CD4-positive, alpha-beta T cell treated with Interleukin-4 for 1 hour (primary cell): Measurements from ENCODE around the gene FANCD2.
"Not testable (repeated sequence)": the region's sequence is repeated elsewhere in the genome, so short reads cannot be mapped to it uniquely, and the experiment has no call there.

Experiments
- DNase-seq, 2 donors: peaks; one replicate each; pipeline ENCODE4 v3.0.0-alpha.2; 2020 to 2022

The FANCD2 gene

DNA sequence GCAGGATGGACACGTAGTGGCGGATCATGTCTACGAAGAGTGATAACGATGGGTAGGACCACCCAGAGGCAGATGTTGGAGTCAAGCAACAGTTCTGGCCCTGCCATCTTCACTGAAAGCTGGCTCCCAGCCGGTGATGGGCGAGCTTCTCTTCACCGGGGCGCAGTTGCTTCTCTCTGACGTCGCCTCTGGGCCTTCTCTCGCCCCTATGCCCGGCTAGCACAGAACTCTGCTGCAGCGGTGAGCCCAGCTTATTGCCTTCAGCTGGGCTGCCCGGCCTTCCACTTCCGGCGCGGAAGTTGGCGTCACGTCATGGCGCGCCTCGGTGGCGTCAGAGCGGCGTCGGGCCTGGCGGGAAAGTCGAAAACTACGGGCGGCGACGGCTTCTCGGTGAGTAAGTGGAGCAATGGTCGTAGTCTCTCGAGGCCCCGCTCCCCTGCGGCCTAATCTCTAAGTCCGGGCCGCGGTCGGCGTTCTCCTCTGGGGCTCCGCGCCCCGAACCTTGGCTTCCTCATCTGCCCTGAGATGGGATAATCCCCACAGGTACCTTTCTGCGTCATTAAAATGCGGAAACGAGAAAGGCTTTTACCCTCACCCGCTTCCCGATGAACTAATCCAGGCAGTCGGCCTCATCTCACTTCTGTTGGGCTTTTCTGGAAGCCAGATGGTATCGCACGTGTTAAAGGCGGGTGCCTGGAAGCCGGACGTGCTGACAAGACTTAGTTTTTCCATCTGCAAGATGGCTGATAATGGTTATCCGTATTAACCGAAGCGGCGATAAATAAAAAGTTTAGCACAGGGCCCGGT, at the start of gene FANCD2:
Gene FANCD2 (plus strand): TSS at position 354 of the 807 bp plus-strand sequence. CDS start 2,221 bp downstream, outside the sequence.
- DNase-seq = peak; percentile 91 to 93

DNA sequence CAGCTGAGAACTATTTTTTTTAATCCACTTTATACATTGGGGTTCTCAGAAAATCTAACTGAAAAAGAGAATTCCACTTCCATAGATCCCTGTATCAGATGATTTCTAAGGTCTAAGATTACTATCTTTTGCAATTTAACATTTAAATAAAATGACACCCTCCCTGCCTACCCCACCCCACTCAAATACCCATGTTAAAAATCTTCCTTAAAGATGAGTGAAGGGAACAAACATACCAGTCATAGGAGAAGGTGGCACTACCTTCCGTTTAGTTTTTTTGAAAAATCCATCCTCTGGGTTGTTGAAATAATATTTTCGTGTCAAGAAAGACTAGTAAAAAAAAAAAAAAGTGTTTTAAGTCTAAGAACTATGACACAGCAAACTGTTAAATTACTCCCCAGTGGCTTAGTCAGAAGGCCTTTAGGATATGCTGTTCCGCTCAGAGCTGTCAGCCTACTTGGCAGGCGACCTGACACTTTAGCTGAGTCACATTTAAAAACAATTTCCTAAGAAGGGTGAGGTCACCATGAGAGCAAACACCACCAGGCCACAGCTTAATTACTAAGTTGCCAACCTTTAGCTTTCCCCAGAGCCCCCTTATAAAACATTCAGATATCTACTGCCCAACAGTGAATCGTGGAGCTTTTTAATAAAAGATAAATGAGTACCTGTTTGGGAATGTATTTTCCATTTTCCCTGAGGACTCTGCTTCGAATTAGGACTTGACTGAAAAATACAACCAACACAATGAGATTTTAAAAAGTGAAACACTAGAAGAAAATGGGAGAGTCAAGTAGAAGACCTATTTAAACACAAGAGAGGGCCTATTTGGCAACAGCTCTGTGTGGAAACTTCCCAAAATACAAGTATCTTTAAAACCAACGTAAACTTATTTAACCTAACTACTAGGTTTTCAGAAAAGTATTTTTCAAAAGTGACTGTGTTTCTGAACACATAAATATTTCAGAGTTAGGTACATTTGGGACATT, 49.2 kb upstream of the FANCD2 start:
- peak; percentile 7 to 68 for DNase-seq

DNA sequence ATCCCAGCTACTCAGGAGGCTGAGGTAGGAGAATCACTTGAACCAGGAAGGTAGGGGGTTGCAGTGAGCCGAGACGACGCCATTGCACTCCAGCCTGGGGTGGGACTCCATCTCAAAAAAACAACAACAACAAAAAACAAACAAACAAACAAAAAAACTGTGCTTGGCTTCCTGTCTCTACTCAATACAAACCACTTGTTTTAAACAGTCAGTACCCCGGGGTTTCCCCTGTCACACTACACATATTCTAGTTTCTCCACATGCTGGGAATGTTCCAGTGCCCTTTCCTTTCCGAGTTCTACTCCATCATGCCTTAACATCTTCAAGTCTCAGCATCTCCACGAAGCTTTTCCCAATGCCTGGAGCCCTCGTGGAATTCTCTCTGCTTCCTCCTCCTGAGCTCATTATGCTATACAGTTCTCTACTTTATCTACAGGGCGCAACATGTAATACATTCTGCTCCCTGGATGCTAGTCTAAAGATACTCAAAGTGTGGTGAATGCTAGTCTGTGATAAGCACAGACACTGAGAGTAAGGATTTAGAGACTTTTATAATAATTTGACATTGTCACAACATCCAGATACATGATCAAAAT, 47.4 kb upstream of the FANCD2 start:
- DNase-seq = no peak

DNA sequence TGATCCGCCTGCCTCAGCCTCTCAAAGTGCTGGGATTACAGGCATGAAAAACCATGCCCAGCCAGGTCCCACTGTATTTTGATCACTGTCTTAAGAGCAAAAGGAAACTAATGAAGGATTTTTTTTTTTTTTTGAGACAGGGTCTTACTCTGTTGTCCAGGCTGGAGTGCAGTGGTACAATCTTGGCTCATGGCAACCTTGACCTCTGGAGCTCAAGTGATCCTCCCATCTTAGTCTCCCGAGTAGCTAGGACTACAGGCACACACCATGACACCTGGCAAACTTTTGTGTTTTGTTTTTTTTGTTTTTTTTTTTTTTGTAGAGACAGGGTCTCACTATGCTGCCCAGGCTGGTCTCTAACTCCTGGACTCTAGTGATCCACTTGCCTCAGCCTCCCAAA, 46.0 kb upstream of the FANCD2 start:
- no peak for DNase-seq

DNA sequence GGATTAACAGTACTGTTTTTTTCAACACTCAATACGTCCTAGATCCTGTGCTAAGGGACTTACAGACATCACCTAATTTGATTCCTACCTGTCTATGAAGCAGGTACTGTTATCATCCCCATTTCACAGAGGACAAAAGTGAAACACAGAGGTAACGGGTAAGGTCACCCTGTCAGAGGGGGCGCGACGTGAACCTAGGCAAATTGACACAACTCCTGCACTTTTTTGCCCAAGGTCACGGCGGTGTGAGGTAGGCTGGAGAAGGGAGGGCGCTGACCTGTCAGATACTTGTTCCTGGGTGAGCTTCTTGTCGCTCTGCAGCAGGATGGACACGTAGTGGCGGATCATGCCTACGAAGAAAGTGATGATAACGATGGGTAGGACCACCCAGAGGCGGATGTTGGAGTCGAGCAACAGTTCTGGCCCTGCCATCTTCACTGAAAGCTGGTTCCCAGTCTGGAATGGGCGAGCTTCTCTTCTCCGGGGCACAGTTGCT, 40.0 kb upstream of the FANCD2 start:
- no peak for DNase-seq

DNA sequence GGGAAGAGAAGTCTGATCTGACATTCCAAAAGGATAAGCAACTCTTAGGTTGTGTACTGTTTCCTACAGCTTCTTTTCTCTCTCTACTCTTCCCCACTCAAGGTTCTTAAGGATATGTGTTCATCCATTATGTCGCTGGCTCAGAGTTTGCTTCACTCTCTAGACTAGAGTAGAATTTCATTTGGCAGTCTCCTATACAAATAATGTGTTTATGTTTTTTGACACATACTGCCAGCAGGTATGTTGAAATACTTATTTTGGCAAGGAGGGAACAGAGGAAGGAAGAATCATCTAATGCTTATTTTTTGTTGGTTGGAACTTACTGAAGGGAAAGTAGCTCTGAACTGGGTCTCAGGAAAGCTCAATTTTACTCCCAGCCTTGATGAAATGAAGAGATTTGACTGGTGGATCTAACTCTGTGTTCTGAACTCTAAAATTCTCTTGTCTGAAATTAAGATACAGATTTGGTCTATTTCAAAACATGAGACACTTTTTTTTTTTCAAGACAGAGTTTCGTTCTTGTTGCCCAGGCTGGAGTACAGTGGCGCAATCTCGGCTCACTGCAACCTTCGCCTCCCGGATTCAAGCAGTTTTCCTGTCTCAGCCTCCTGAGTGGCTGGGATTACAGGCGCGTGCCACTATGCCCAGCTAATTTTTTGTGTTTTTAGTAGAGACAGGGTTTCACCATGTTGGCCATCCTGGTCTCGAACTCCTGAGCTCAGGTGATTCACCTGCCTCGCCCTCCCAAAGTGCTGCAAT, 32.0 kb upstream of the FANCD2 start:
- no peak for DNase-seq

DNA sequence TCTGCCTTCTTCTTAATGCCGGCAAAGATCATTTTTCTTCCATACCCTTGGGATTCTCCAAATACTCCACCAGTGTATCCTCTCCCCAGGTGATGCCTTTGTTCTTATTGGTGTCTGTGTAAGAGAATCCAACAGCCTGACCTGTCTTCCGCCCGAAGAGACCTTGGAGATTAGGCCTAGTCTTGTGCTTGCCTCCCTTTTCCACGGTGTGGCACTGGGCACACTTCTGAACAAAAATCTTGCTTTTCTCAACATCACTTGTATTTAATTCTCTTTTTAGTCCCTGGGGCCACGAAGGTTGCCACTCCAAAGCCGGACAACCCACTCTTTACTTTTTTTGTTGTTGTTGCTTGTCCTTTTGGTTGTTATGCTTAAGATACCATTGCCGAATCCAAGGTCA, 25.6 kb upstream of the FANCD2 start:
- no peak for DNase-seq

DNA sequence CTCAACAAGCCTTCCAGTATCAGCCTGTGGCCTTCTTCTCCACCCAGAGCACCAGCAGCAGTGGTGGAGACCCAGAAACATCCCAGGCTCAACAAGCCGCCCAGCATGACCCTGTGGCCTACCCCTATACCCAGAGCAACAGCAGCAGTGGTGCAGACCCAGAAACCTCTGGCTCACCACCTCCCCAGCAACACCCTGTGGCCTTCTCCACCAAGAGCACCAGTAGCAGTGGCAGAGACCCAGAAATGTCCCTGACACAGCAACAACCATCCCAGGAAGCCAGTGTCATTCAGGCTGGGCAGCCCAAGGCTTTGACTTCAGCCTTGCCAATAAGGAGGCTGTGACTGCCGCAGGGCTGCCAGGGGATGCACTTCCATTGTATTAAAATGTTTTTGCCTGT, 23.3 kb upstream of the FANCD2 start:
- DNase-seq = no peak

DNA sequence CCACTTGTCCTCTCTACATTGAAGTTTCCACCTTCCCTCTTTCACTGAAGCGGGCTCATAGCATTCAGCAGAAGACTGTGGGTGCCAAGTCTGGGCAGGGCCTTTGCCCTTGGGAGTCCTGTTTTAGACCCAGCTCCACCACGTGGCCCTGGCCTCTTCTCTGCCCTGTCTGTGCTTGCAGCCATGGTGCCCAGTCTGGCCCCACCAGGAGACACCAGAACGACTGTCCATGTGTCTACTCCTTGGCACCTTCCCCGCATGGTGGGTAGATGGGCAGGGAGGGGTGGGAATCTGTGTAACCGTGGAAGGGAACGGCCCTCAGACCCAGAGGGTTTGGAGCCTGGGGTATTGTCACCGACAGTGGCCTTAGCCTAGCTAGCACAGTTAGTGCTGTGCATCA, 21.7 kb upstream of the FANCD2 start:
- no peak for DNase-seq

DNA sequence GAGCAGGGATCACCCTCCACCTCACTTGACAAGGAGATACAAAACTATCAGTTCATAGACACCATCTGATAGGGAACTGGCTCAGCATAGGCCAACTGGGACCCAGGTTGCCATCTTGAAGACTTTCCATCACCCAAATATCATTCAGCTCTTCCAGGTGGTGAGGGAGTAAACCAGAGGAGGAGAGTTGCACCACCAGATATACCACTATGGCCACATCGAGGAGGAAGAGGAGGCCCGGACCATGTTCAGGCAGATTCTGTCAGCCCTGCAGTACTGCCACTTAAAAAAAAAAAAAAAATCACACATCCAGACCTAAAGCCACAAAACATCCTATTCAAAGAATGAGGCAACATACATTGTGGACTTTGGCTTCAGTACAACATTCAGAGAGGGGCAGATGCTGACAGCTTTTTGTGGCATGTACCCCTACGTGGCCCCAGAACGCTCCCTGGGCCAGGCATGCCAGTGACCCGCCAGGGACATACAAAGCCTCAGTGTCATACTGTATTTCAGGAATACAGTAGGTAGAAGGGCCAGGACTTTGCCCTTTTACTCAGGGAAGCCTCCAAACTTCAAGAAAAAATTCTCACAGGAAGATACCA, 21.2 kb upstream of the FANCD2 start:
- no peak for DNase-seq

DNA sequence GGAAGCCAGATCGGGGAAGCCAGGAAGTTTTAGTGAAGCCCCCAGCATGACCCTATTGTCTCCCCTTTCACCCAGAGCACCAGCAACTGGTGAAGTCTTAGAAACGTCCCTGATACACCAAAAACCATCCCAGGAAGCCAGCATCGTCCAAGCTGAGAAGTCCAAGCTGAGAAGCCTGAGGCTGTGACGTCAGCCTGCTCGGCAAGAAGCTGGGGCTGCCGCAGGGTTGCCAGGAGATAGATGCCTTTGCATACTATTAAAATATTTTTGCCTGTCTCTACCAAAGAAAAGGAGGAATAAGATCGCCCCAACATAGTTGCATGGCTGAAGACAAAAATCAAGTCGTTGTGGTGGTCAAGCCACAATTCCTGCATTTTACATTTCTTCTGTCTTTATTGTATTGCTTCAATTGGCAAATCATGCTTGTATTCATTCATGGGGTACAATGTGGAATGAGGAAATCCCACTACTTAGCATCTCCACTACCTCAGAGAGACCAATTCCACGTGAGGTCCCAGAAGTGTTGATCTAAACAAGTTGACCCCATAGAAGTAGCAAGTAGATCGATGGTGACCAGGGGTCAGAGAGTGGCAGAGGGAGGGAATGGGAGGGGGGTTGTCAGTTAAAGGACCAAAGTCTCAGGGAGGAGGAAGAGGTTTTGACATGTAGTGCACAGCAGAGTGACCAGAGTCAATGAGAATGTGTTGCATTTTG, 20.0 kb upstream of the FANCD2 start:
- no peak for DNase-seq

DNA sequence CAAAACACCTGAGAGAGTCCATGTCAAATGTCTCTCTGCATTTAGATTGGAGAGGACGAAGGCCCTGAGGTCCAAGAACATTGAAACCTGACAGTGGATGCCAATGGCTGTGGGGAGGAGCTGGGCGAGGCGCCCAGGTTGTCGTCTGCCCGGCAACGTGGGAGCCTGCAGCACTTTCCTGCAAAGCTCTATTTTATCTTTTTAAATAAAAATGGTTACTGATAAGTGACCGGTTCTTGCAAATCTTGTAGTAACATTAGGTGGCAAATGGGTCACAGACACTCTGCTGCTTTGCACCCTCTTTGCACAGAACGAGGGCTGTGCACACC, 19.5 kb upstream of the FANCD2 start:
- DNase-seq = no peak

DNA sequence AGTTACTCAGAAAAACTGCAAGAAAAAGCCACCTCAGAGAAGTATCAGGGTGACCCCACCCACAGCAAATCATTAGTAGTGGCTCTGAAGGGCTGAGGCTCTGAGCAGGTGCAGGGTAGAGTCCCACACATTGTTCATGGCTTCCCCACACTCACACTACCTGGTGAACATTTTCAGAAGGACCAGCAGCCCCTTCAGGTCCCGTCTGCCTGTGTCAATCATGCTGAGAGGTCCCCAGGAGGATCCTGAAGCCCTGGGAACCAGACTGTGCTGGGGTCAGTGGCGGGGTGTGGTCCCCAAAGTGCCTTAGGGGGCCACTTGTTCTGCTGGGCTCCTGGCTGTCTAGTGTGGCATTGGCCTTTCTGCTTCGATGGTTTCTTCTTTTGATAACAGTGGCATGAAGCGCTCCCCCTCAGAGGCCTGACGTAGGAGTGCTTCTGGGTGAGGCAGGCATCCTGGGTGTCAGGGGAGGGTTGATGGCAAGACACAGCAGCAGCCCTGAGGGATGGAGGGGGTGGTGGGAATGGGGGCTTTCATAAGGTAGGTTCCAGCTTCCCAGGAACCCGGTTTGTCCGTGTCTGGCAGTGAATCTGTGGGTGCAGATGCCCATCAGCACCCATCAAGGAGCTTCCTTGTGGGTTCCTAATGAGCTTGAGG, 19.0 kb upstream of the FANCD2 start:
- DNase-seq = no peak

DNA sequence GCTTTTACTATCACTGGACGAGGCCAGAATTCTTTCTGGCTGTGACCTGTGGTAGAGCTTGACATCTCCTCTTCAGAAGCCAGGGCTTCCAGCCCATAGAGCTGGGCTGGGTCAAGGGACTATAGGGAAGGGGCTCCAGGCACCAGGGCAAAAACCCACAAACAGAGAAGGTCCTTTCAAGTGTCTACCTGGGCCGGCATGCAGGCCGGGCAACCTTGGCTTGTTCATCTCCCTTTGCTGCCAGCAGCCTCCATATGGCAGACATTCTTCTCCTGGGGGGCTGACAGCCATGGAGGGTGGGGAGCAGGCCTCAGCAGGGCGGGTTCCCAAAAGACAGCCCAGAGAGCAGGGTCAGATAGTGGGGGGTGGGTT, 18.0 kb upstream of the FANCD2 start:
- DNase-seq = not testable (repeated sequence)

DNA sequence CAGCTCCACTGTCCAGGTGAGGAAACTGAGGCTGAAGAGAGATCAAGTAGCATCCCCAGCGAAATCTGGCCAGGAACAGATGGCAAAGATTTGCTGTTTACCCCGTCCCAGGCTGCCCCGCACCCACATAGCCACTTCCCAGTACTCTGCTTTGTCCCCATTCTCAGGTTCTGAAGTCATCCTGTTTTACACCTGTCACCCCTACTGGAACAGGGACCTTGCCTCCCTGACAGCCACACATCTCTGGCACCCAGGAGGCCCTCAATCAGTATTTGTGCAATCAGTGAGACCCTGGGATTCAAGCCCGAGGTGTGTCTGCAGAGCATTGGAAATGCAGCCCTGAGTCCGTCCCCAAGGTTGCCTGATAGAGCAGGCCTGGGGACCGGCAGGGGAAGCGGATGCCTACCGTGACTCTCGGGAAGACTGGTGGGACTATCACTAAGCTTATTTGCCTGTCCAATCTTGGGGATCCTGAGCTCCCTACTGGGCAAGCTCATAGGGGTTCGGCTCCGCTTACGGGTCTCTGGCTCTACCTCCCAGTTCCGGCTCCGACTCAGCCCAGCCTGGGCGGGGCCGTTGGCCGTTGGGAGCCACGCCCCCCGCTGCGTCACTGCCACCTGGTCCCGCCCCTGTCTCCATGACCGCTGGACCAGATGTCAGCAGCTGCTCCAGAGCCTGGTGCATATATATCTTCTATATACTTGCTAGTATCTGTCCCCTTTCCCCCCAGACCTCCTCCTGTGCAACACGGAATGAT, 17.5 kb upstream of the FANCD2 start:
- peak; percentile 84 to 88 for DNase-seq

DNA sequence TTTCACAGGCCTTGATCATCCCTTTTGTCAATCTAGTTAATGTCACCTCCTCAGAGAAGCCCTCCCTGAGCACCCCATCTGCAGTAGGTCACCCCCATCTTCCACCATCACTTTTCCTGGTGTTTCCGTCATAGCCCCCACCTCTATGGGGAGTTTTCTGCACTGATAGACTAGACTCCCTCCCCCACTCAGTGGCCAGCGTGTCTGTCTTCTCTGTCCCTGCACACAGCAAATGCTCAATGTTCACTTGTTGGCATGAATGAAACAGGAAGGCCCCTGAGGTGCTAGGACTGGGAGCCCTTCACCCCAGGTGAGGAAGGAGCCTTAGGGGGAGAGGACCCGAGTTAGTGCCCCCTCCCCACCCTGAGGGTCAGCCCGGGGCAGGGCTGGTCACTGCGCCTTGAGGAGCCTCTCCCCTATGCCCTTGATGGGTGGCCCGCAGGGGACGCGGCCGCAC, 15.8 kb upstream of the FANCD2 start:
- DNase-seq = no peak

DNA sequence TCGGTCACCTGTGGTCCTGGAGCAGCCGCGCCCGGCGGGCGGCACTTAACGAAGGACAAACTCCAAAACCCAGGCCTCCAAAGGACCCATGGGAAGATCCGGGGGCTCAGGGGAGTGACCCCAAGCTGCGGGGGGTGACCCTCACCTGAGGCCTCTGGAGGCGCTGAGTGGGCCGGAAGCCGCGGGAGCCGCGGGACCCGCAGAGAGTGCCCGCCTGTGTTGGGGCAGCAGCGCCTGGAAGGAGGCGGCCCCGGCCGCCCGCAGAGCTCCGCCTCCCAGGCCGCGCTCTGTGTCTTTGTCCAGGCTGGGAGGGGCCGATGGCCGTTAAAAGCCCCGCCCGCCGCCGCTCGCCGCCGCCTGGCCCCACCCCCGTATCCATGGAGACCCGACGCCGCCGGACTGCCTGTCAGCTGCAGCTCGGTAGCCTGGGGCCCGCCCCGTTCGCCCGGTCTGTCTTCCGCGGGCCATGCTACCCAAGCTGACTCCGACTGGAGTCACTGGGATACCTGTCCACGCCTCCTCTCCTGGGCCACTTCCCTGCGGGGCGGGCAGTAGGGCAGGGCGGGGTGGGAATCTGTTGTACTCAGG, 15.3 kb upstream of the FANCD2 start:
- DNase-seq = peak; percentile 92

DNA sequence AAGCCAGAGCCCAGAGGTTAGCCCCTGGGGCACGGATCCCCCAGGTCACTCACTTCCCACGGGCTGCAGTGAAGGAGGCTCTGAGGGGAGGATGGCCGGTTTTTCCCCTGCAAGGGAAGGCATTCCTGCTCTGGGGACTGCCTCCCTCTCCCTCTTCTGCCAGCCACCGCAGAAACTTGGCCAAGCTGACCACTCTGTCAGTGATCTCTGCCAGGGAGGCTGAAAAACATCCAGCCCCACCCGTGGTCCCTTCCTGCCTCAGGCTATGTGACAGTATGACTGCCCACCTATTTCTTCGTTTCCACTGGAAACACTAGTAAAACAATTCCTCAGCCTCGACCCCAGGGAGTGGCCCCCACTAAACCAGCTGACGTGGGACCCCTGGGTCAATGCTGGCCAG, 14.6 kb upstream of the FANCD2 start:
- DNase-seq = no peak

DNA sequence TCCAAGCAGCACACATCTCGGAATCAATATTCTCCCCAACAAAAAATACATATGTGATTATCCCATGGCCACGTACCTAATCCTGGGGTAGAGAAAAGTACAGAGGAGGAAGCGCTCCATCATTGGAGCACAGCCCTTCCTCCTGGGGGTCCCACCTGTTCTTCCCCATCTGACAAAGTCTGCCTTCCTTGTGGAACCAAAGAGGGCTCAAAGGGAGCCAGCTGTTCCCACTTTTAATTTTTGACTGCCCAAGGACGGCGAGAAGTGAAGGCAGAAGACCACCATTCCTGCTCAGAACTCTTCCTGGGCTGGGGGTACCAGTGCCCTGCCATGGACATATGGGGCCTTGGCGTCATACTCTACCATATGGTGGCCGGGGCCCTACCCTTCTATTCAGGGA, 14.1 kb upstream of the FANCD2 start:
- no peak for DNase-seq

DNA sequence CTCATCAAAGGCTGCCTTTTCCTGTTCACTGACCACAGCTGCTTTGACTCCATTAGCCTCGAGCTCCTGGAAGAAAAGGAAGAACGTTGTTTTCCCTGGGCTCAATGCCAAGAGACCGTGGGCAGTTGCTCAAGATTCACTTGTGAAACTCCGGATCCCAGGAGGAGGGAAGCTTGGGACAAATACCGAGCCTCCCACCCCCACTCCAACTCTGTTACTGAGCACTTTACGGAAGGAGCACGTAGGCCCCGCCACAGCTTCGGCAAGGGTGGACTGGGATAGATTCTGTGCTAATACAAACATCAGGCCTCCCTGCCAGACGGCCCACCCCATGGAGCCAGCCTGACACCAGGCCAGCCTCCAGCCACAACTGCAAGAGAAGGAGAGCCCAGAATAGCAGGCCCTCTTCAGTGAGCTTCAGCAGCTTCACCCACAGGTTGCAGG, 10.8 kb upstream of the FANCD2 start:
- peak in 1 of 2 donors; percentile 31 for DNase-seq
